ENCODE data around the gene ERO1A. TPM values are rescaled to one million over a fixed set of nuclear protein-coding genes. Genes with fewer than 3 reads are reported as not detected.

Gene ERO1A
- total RNA-seq, 2 experiments from 2014 or later, result 256 to 270 TPM

DNA sequence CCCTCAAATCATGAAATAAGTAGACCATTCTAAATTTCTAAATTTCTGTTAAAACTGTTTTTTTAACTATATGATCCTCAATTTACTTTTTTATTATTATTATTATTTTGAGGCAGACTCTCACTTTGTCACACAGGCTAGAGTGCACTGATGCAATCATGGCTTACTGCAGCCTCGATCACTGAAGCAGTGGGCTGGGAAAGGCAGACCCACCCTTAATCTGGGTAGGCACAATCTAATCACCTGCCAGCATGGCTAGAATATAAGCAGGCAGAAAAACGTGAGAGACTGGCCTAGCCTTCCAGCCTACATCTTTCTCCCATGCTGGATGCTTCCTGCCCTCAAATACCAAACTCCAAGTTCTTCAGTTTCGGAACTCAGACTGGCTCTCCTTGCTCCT is 2.3 kb downstream of the ERO1A start:
- H3K4me3 Mint-ChIP-seq, result peak overlapping the region; percentile 92
- no peaks in the 10 kb centered on the region for H3K27me3 Mint-ChIP-seq
- DNase-seq, result no peak
- H3K36me3 Mint-ChIP-seq (ENCODE audit: low read depth), result peaks cover 58% of the 10 kb centered on the region
- POLR2A ChIA-PET, result interaction anchor here (1.0 to 6.6 kb wide), 2 partner anchors 15 to 139 kb away, joined by 3 to 130 read pairs; partner anchors contain the start of gene PSMC6
- H3K27ac Mint-ChIP-seq, result peak overlapping the region; percentile 72
- CTCF ChIA-PET, result interaction anchor here (1.6 kb wide), 1 partner anchor 15 kb away, joined by 3 read pairs; the partner anchor contains the start of gene PSMC6
- no peaks in the 10 kb centered on the region for H3K9me3 Mint-ChIP-seq
- H3K4me1 Mint-ChIP-seq, result peaks cover 63% of the 10 kb centered on the region

DNA sequence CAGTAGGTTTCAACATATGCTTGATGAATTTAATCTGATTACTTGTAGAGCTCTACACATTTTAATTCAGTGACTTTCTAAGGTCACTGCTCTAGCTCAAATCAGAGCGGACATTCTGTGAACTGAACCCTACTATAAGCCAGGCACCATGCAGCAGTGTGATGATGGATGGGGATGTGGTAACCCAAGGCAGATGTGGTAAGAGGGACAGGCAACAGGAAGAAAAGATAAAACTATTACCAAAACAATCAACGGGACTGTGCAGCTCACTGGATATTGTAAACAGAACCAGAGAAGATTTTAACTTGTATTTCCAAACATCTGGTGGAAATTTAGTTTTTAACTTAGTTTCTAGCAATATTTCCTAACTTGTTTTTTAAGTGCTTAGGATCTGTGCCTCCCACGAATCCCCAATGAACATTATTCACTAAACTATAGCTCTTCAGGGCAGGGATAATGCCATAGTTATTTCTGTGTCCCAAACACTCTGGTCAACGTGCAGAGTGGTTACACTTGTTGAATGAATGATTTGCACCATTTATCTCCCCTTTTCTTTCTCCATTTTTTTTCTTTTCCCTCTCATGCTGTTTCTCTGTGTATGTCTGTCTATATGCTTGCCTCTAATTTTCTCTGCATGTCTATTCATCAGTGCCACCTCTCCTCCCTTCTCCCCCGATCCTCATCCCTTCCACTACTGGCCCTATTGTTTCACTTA is 3.0 kb downstream of the ERO1A start:
- Mint-ChIP-seq H3K36me3 (ENCODE audit: low read depth) (peaks cover 64% of the 10 kb centered on the region), H3K9me3 (no peaks in the 10 kb centered on the region), H3K4me3 (peak overlapping the region; percentile 69), H3K4me1 (peaks cover 70% of the 10 kb centered on the region), H3K27me3 (no peaks in the 10 kb centered on the region), H3K27ac (peak overlapping the region; percentile 64)
- peak; percentile 65 for DNase-seq
- ChIA-PET POLR2A (interaction anchor here (0.8 to 6.6 kb wide), 7 partner anchors 13 to 416 kb away, joined by 3 to 130 read pairs (median 4); partner anchors contain the start of genes PSMC6 and PTGER2), CTCF (interaction anchor here (1.5 to 1.6 kb wide), 2 partner anchors 15 to 140 kb away, joined by 3 to 6 read pairs; partner anchors contain the start of genes GPR137C, PSMC6 and TXNDC16)

DNA sequence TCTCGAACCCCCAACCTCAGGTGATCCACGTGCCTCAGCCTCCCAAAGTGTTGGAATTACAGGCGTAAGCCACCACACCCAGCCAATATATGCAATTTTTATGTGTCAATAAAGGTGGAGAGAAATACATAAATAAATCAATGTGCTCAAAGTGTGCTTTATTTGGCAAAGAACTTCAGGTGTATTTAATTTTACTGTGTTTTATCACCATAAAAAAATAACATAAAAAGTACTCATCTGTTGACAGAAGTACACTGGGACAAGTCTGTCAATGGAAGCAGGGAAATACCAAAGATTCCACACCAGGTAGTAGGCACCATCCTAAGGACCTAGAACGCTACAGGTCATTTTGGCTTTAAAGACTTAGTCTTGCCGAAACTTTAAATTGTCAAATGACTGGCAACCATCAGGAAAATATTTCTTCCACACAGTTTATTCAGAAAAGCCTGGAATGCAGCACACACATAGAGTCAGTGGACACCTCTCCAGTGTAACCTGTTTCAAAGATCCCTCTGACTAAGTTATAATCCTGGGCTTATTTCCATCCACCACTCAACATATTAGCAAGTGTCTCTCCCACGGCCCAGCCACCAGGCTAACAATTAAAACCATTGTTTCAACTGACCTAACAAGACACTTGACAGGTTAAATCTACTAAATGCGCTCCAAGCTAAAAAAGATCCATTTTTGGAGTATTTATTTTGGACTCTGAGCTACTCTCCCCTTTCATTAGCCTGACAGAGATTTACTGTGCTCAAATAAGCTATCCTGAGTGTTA is 4.2 kb downstream of the ERO1A start:
- Mint-ChIP-seq H3K4me3 (peak overlapping the region; percentile 69), H3K27me3 (no peaks in the 10 kb centered on the region), H3K4me1 (peaks cover 78% of the 10 kb centered on the region), H3K9me3 (no peaks in the 10 kb centered on the region), H3K36me3 (ENCODE audit: low read depth) (peaks cover 67% of the 10 kb centered on the region), H3K27ac (no peak overlapping the region)
- CTCF ChIA-PET, result interaction anchor here (1.5 to 1.6 kb wide), 2 partner anchors 16 to 139 kb away, joined by 3 to 6 read pairs; partner anchors contain the start of genes GPR137C, PSMC6 and TXNDC16
- POLR2A ChIA-PET, result interaction anchor here (1.0 to 1.5 kb wide), 5 partner anchors 12 to 417 kb away, joined by 3 to 8 read pairs (median 4); partner anchors contain the start of gene PTGER2
- no peak for DNase-seq

DNA sequence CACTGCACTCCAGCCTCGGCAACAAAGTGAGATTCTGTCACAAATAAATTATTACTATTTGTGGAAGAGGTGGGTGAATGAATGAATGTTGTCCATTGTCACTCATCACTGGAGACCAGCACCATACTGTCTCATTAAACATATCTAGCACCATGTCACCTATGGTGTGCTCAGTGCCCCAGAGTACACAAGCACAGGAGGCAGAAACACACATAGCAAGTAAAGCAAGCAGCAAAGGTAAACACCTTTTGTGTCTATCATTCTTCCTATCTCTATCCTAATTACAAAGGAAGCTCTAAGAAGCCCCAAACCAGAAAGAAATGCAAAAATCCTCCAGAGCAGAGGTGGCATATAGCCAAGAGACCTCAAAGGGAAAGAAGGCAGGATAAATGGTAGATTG is 9.2 kb downstream of the ERO1A start:
- no peak overlapping the region for H3K4me3 Mint-ChIP-seq

DNA sequence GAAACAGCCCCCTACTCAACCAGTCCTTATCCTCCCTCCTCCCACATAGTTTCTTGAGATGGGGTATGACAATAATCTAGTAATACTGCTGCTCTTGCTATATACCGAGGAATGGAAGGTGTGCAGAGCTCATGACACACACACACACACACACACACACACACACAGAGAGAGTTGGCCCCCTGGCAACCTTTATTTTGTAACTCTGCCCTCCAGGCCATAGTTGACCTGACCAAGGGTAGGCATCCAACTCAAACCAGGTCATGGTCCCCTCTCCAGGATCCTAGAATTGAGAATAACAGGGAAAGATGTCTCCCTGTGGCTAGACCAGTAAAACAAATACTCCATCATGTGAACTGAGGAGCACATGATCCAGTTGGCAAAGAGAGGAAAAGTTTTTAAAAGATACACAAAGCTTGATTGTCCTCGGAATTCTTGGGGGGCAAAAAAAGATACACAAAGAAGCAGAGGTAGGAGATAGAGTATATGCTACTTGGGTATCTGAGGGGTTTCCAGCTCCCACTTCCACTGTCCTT is 11.3 kb downstream of the ERO1A start:
- CTCF ChIA-PET, result no interaction called here
- H3K4me1 Mint-ChIP-seq, result peaks cover 49% of the 10 kb centered on the region
- H3K27me3 Mint-ChIP-seq, result no peaks in the 10 kb centered on the region
- no peak for DNase-seq
- no peak overlapping the region for H3K4me3 Mint-ChIP-seq
- peaks cover 37% of the 10 kb centered on the region for H3K36me3 Mint-ChIP-seq (ENCODE audit: low read depth)
- POLR2A ChIA-PET, result interaction anchor here (0.9 to 1.6 kb wide), 2 partner anchors 12 to 46 kb away, joined by 3 read pairs; partner anchors contain the start of gene STYX
- H3K9me3 Mint-ChIP-seq, result no peaks in the 10 kb centered on the region
- H3K27ac Mint-ChIP-seq, result no peak overlapping the region

More for the DNA sequence above, 9.2 kb downstream of the ERO1A start:
- ChIA-PET CTCF (no interaction called here), POLR2A (interaction anchor here (1.2 kb wide), 1 partner anchor 10 kb away, joined by 6 read pairs; the partner anchor contains the start of gene ERO1A)
- DNase-seq, result no peak
- peaks cover 43% of the 10 kb centered on the region for H3K36me3 Mint-ChIP-seq (ENCODE audit: low read depth)
- no peak overlapping the region for H3K27ac Mint-ChIP-seq
- H3K9me3 Mint-ChIP-seq, result no peaks in the 10 kb centered on the region
- H3K4me1 Mint-ChIP-seq, result peaks cover 66% of the 10 kb centered on the region
- H3K27me3 Mint-ChIP-seq, result no peaks in the 10 kb centered on the region

DNA sequence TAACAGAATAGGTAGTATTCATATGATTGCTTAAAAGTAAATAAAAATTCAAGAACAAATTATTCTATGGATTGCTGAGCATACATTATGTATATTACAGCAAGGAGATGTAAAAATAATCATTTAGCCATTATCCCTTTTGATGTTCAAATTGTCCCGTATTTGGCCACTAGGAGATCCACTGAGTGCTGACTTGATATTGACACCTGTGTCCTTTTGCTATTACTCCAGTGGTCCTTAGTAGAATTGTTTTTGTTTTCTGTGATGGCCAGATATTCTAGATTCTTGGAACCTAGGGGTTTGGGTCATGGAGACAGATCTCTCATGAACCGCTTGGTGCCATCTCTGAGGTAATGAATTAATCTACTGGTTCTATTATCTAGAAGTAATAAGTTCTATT is 16.8 kb downstream of the ERO1A start:
- ChIA-PET CTCF (no interaction called here), POLR2A (interaction anchor here (0.6 to 1.8 kb wide), 3 partner anchors 13 to 689 kb away, joined by 3 to 5 read pairs (median 4); partner anchors contain the start of genes RTRAF and STYX)
- peaks cover 54% of the 10 kb centered on the region for H3K36me3 Mint-ChIP-seq (ENCODE audit: low read depth)
- no peaks in the 10 kb centered on the region for H3K9me3 Mint-ChIP-seq
- H3K27me3 Mint-ChIP-seq, result no peaks in the 10 kb centered on the region
- no peak for DNase-seq
- H3K4me3 Mint-ChIP-seq, result no peak overlapping the region
- no peak overlapping the region for H3K27ac Mint-ChIP-seq
- H3K4me1 Mint-ChIP-seq, result peaks cover 5% of the 10 kb centered on the region

DNA sequence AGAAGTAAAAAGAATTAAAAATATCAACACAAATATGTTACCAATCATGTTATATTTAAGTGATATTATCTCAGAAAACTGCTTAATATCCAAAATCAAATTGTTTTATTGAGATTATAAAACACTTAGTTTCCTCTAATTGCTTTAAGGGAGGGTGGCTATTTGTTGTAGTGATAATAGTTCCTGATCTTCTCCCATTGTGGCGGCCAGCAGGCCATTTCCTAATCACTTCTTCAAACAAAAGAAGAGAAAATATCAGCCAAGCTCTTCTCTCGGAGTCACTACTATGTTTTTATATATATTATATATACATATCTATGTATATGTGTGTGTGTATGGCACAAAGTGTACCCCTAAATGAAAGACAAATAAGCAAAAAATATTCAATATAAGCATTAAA is 31.5 kb downstream of the ERO1A start:
- Mint-ChIP-seq H3K27ac (no peak overlapping the region), H3K9me3 (no peaks in the 10 kb centered on the region), H3K4me3 (no peak overlapping the region), H3K4me1 (peaks cover 5% of the 10 kb centered on the region), H3K27me3 (no peaks in the 10 kb centered on the region), H3K36me3 (ENCODE audit: low read depth) (peaks cover 48% of the 10 kb centered on the region)
- CTCF ChIA-PET, result no interaction called here
- DNase-seq, result no peak
- POLR2A ChIA-PET, result no interaction called here

DNA sequence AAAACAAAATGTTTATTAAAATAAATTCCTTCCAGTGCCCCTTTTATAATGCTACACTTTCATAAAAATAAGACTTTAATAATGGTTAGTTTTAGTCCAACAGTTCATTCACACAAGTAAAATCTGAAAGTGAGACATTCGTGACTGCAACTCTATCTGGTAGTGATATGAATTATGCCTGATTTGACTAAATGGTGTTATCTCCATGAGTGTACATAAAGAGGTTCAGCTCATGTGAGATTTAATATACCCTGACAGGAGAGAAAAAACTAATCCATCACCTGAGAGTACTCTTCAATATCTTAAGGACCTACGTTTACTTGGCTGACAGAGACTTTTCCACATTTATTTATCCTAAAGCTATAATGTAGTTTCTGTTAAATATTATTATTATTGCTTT is 34.0 kb downstream of the ERO1A start:
- H3K36me3 Mint-ChIP-seq (ENCODE audit: low read depth), result peaks cover 57% of the 10 kb centered on the region
- no peak for DNase-seq
- no peak overlapping the region for H3K4me3 Mint-ChIP-seq
- H3K27ac Mint-ChIP-seq, result no peak overlapping the region
- CTCF ChIA-PET, result no interaction called here
- H3K9me3 Mint-ChIP-seq, result no peaks in the 10 kb centered on the region
- POLR2A ChIA-PET, result no interaction called here
- H3K4me1 Mint-ChIP-seq, result peaks cover 5% of the 10 kb centered on the region
- no peaks in the 10 kb centered on the region for H3K27me3 Mint-ChIP-seq

DNA sequence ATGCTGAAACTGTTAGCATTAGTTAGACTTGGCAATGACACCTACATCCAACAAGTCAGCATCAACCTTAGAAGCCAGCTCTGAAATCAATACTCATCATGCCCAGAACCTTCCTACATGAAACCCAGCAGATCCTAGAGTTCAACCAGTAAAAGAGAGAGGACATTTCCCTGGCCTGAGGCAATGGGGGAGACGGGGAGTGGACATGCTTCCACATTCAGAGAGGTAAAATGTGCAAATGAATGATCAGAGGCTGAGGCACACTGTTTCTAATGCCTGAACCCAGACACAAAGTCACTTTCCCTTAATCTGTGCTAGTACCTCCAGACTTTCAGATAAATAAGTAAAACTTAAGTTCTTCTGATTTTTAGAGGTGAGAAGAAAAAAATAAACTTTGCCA is 34.5 kb downstream of the ERO1A start:
- H3K27me3 Mint-ChIP-seq, result no peaks in the 10 kb centered on the region
- no peaks in the 10 kb centered on the region for H3K9me3 Mint-ChIP-seq
- CTCF ChIA-PET, result no interaction called here
- H3K4me1 Mint-ChIP-seq, result peaks cover 5% of the 10 kb centered on the region
- peaks cover 54% of the 10 kb centered on the region for H3K36me3 Mint-ChIP-seq (ENCODE audit: low read depth)
- POLR2A ChIA-PET, result no interaction called here
- H3K27ac Mint-ChIP-seq, result no peak overlapping the region
- H3K4me3 Mint-ChIP-seq, result no peak overlapping the region
- no peak for DNase-seq

DNA sequence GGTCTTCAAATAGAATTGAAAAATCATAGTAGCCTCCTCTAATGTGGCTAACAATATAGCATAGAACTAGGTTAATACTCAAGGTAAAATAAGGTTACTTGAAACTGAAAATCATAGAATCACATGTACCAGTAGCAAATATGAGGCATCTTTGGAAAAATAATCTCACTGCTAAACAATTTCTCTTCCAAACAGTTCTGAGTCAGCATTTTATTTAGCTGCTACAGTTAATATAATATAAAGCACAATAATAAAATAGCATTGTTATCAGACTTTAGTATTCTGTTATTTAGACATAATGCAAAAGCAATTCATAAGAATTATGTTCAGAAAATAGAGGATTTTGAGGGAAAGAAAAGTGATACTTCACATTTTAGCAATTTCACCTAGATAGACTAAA is 35.0 kb downstream of the ERO1A start:
- POLR2A ChIA-PET, result no interaction called here
- no peak for DNase-seq
- no peak overlapping the region for H3K27ac Mint-ChIP-seq
- no peaks in the 10 kb centered on the region for H3K9me3 Mint-ChIP-seq
- peaks cover 52% of the 10 kb centered on the region for H3K36me3 Mint-ChIP-seq (ENCODE audit: low read depth)
- peaks cover 7% of the 10 kb centered on the region for H3K4me1 Mint-ChIP-seq
- H3K4me3 Mint-ChIP-seq, result no peak overlapping the region
- H3K27me3 Mint-ChIP-seq, result no peaks in the 10 kb centered on the region
- CTCF ChIA-PET, result no interaction called here

DNA sequence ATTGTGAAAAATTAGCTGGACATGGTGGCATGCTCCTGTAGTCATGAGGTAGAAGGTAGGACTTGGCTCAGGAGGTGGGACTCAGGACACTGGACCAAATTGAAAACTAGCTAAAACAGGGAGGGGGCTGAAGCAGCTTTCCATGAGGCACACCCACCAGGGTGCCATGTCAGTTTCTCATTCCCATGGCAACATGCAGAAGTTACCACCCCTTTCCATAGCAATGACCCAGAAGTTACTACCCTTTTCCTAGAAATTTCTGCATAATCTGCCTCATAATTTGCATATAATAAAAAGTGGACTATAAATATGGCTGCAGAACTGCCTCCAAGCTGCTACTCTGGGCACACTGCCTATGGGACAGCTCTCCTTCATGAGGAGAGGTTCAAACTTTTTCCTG is 38.5 kb downstream of the ERO1A start:
- no peaks in the 10 kb centered on the region for H3K9me3 Mint-ChIP-seq
- H3K4me1 Mint-ChIP-seq, result peaks cover 7% of the 10 kb centered on the region
- DNase-seq, result no peak
- ChIA-PET CTCF (interaction anchor here (1.0 kb wide), 1 partner anchor 124 kb away, joined by 3 read pairs; no protein-coding TSS in a partner anchor), POLR2A (no interaction called here)
- H3K27ac Mint-ChIP-seq, result no peak overlapping the region
- no peaks in the 10 kb centered on the region for H3K27me3 Mint-ChIP-seq
- peaks cover 63% of the 10 kb centered on the region for H3K36me3 Mint-ChIP-seq (ENCODE audit: low read depth)
- H3K4me3 Mint-ChIP-seq, result no peak overlapping the region

DNA sequence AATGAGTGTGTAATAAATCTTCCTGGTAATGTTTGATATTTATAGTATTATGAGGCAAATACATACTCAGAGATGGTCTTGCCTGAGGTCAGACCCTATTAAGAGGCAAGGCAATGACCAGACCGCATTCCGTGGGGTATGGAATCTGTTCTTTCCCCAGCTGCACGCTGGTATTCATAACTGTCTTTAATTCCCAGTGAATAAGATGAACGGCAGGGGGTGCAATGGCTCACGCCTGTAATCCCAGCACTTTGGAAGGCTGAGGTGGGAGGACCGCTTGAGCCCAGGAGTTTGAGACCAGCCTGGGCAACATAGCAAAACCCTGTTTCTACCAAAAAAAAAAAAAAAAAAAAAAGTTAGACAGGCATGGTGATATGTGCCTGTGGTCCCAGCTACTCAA is 44.6 kb downstream of the ERO1A start:
- DNase-seq, result no peak
- no peak overlapping the region for H3K27ac Mint-ChIP-seq
- no peak overlapping the region for H3K4me3 Mint-ChIP-seq
- H3K27me3 Mint-ChIP-seq, result no peaks in the 10 kb centered on the region
- CTCF ChIA-PET, result no interaction called here
- H3K4me1 Mint-ChIP-seq, result peaks cover 3% of the 10 kb centered on the region
- H3K9me3 Mint-ChIP-seq, result no peaks in the 10 kb centered on the region
- POLR2A ChIA-PET, result interaction anchor here (0.7 kb wide), 1 partner anchor 11 kb away, joined by 3 read pairs; no protein-coding TSS in a partner anchor
- peaks cover 66% of the 10 kb centered on the region for H3K36me3 Mint-ChIP-seq (ENCODE audit: low read depth)

DNA sequence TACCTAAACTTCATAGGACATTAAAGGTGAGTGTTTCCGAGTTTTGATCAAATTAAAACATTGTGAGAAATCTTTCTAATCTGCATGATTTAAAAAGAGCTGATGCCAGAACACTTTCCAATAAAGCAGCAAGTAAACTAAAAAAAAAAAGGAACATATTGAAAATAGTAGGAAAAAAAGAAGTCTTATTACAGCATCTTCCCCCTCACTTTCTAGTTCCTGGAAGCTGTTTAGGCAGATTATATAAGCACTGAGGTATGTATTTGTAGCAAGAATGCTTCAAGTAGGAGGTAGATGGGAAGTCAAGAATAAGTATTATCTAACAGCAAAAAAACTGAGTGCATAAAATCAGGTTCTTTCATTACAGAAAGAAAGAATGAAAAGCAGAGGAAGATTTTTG is 45.8 kb downstream of the ERO1A start:
- Mint-ChIP-seq H3K4me1 (peaks cover 1% of the 10 kb centered on the region), H3K9me3 (no peaks in the 10 kb centered on the region), H3K27ac (no peak overlapping the region), H3K27me3 (no peaks in the 10 kb centered on the region), H3K4me3 (no peak overlapping the region), H3K36me3 (ENCODE audit: low read depth) (peaks cover 66% of the 10 kb centered on the region)
- CTCF ChIA-PET, result no interaction called here
- POLR2A ChIA-PET, result no interaction called here
- no peak for DNase-seq

All from activated CD4-positive, alpha-beta memory T cell treated with anti-CD3 and anti-CD28 coated beads, Interleukin-2, amount 10 ng/mL, durations not matched to agents 7 days and 5 days (primary cell).